Activated T-cell treated with anti-CD3 and anti-CD28 coated beads for 1 hour (primary cell): ENCODE results near the gene MAMDC4.
A peak's percentile ranks its signal among the peaks of the same experiment; 100 is the strongest.
"Not testable (repeated sequence)": the region's sequence is repeated elsewhere in the genome, so short reads cannot be mapped to it uniquely, and the experiment has no call there.

Experiments used
- DNase-seq: peaks from one replicate; pipeline ENCODE4 v3.0.0-alpha.2; 2020; ENCODE audit warnings: low read depth

MAMDC4 gene

GRCh38 chr9:136862849-136863622 is 10.9 kb downstream of the MAMDC4 start:
- no peak for DNase-seq

- no peak for DNase-seq
These were observed 11.6 kb downstream of the MAMDC4 start for GRCh38 chr9:136863623-136864273.

GRCh38 chr9:136865041-136865767 is 13.1 kb downstream of the MAMDC4 start:
- no peak for DNase-seq

- no peak for DNase-seq
These were observed 13.6 kb downstream of the MAMDC4 start for GRCh38 chr9:136865768-136866103.

GRCh38 chr9:136866898-136867421 is 14.8 kb downstream of the MAMDC4 start:
- DNase-seq = not testable (repeated sequence)

- no peak for DNase-seq
These were observed 15.3 kb downstream of the MAMDC4 start for GRCh38 chr9:136867480-136867879.

GRCh38 chr9:136867917-136868316 is 15.8 kb downstream of the MAMDC4 start:
- no peak for DNase-seq

- no peak for DNase-seq
These were observed 16.5 kb downstream of the MAMDC4 start for GRCh38 chr9:136868644-136869043.

GRCh38 chr9:136869611-136870010 is 17.5 kb downstream of the MAMDC4 start:
- DNase-seq = not testable (repeated sequence)

GRCh38 chr9:136875155-136875554 is 23.0 kb downstream of the MAMDC4 start:
- DNase-seq = no peak

- no peak for DNase-seq
These were observed 24.3 kb downstream of the MAMDC4 start for GRCh38 chr9:136876476-136876875.

- DNase-seq = no peak
These were observed 28.5 kb downstream of the MAMDC4 start for GRCh38 chr9:136880651-136881050.

GRCh38 chr9:136881691-136882108 is 29.6 kb downstream of the MAMDC4 start:
- no peak for DNase-seq

- DNase-seq = peak; percentile 85
These were observed 30.2 kb downstream of the MAMDC4 start for GRCh38 chr9:136882109-136882946.

GRCh38 chr9:136882947-136883283 is 30.8 kb downstream of the MAMDC4 start:
- DNase-seq = not testable (repeated sequence)

GRCh38 chr9:136883670-136884069 is 31.5 kb downstream of the MAMDC4 start:
- not testable (repeated sequence) for DNase-seq

GRCh38 chr9:136885950-136886578 is 33.9 kb downstream of the MAMDC4 start, which contains the start of gene TRAF2:
TRAF2 (plus strand) TSS chr9:136886516; CDS start chr9:136898741, 12,225 bp downstream.
- peak; percentile 93 for DNase-seq

GRCh38 chr9:136886610-136887597 is 34.8 kb downstream of the MAMDC4 start:
- no peak for DNase-seq

- no peak for DNase-seq
These were observed 36.3 kb downstream of the MAMDC4 start for GRCh38 chr9:136888454-136888853.

- no peak for DNase-seq
These were observed 37.7 kb downstream of the MAMDC4 start for GRCh38 chr9:136889858-136890257.
